COLO668 (cell line): ENCODE measurements around the gene LYPD3.

Source experiments
- DNase-seq: peaks from one replicate; lab custom pipeline; 2025; ENCODE audit not compliant: unreplicated experiment; lab: John Stamatoyannopoulos, UW

LYPD3 gene

DNA sequence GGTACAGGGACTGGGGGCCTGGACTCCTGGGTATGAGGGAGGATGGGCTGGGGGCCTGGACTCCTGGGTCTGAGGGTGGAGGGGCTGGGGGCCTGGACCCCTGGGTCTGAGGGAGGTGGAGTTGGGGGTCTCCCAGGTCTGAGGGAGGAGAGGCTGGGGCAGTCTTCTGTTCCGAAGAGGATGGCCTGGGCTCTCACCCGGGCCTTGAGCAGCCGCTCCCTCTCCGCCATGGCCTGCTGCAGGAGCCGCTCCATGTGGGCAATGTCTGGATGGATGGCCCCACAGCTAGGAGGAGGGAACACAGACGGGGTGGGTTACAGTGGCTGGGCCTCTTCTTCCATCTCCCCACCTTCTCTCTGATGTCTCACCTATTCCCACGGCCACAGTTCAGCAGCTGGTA, 21.0 kb upstream of the LYPD3 start:
- no peak for DNase-seq

DNA sequence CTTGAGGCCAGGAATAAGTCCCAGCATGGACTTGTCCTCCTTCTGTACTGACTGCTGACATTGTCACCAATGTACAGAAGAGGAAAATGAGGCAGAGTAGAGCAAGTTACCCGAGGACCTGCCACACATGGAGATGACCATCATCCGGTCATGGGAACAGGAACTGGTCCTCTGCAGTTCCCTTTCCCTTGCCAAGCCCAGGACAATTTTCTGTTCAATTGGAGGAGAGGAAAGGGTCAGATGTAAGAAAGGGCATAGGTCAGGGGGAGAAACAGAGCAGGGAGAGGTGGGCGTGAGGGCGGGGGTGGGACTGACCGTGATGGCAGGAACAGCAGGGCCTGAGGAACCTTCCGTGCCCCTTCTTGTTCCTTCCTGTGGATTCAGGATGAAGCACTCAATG, 20.5 kb upstream of the LYPD3 start:
- no peak for DNase-seq

- no peak for DNase-seq
These were observed 17.9 kb upstream of the LYPD3 start for GRCh38 chr19:43483281-43483680.

DNA sequence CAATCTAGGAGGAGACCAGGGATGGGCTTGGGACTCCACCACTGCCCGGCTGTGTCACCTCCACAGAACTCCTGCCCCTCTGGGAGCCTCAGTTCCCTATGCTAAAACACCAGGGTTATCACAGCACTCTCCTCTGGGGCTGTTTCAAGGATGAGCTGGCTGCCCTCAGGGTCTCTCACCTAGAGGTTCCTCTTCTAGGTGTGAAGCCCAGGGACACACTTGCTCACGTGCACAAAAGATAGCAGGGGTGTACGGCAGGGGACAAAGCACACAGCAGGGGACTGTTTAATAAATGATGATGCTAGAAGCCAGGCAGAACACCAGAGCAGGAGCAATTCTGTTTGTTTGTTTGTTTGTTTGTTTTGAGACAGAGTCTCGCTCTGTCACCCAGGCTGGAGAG, 16.8 kb upstream of the LYPD3 start:
- no peak for DNase-seq

DNA sequence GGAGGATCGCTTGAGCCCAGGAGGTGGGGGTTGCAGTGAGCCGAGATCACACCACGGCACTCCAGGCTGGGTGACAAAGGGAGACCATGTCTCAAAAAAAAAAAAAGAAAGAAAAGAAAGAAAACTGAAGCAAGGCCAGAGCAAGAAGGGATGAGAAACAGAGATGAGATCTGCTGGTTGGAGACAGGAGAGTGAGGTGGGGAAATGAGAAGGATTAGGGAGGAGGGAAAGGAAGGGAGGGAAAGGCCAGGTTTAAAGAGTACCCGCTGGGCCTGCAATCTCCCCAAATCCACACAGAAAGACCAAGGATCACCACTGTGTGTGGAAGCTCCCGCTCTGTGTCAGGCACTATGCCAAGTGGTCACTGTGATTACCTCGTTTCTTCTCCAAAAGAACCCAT, 16.3 kb upstream of the LYPD3 start:
- DNase-seq = no peak

DNA sequence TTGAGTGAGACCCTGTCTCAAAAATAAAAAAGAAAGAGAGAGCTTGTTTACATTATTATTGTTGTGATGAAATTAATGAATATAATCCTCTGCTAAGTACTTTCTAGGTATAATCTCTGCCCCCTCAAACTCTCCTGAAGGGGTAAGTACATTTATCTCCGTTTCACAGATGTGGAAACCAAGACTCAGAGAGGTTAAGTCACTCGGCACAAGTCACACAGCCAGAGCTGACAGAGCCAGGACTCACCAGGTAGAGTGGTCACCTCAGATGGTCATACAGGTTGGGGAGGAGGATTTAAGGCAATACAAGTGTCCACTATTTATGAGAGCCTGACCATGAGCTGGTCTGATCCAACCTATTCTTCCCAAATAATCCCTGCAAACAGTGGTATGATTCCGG, 15.2 kb upstream of the LYPD3 start:
- DNase-seq = no peak

- DNase-seq = no peak
These were observed 14.7 kb upstream of the LYPD3 start for GRCh38 chr19:43479961-43480561.

DNA sequence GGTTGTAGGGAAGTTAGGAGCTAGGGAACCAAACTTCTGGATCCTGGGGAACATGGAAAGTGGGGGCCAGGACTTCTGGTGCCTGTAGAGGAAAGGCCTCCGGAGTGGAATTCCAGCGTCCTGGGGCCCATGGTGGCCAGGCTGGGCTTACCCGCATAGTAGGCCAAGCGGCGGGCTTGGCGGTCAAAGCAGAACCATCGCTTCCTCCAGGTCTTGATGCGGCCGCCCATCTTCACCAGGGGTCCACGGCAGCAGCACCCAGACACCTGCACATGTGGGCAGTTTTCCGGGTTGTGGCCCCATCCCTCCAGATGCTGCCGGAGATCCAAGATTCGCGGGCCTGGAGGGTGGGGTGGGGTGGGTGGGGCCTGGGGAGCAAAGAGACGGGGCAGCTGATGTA, 13.8 kb upstream of the LYPD3 start:
- DNase-seq = no peak

DNA sequence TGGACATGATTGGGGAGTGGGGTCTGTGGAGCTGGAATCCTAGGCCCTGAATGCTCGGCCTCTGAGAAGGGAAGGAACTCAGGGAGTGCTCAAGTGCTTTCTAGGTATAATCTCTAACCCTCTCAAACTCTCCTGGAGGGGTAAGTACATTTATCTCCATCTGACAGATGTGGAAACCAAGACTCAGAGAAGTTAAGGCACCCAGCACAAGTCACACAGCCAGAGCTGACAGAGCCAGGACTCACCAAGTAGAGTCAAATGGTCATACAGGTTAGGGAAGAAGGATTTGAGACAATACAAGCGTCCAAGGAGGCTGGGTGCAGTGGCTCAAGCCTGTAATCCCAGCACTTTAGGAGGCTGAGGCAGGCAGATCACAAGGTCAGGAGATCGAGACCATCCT, 12.9 kb upstream of the LYPD3 start:
- no peak for DNase-seq

DNA sequence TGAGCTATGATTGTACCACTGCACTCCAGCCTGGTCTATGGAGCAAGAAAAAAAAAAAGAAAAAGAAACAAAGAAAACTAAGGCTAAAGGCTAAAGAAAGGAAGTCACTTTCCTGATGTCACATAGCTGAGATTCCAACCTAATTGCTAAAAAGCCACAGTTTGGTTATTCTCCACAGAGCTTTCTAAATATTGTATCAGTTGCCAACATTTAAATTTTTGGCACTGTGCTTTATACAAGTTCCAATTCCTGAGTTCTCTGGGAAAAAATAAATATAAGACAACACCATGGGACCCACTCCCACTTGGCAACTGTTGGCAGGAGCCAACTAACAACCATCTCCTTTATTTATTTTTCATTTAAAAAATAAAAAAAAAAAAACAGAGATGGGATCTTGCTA, 11.2 kb upstream of the LYPD3 start:
- no peak for DNase-seq

- peak; percentile 80 for DNase-seq
These were observed 9.7 kb upstream of the LYPD3 start for GRCh38 chr19:43474986-43475705.

DNA sequence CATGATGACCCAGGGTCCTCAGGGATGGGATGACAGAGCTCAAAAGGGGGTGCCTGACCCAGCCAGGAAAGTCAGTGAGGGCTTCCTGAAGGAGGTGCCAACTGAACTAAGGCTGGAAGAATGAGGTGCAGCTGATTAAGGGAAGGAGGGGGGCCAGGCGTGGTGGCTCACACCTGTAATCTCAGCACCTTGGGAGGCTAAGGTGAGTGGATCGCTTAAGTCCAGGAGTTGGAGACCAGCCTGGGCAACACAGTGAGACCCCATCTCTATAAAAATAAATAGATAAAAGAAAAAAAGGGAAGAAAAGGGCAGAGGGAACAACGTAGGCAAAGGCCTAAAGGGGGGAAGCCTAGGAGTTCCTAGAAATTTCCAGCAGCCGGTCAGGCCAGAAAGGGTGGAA, 9.1 kb upstream of the LYPD3 start:
- DNase-seq = no peak

GRCh38 chr19:43471091-43471490, 5.7 kb upstream of the LYPD3 start:
- no peak for DNase-seq

DNA sequence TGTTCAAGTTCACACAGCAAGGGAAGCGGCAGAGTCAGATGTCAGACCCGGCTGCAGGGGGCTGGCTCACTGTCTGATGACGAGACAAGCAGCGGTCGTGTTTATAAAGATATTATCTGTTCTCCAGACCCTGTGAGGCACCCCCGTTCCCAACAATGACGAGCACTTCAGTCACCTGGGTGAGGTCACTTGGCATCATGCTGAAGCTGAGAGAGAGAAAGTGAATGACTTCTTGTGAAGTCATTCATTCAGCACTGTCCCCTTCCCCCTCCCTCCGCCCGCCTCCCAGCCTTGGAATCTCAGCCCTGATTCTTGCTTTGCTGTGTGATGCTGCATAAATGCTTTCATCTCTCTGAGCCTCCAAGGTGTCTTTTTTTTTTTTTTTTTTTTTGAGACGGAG, 4.9 kb upstream of the LYPD3 start:
- DNase-seq = no peak

GRCh38 chr19:43469160-43469480, 3.7 kb upstream of the LYPD3 start:
- no peak for DNase-seq

- no peak for DNase-seq
These were observed 3.1 kb upstream of the LYPD3 start for GRCh38 chr19:43468354-43469159.

DNA sequence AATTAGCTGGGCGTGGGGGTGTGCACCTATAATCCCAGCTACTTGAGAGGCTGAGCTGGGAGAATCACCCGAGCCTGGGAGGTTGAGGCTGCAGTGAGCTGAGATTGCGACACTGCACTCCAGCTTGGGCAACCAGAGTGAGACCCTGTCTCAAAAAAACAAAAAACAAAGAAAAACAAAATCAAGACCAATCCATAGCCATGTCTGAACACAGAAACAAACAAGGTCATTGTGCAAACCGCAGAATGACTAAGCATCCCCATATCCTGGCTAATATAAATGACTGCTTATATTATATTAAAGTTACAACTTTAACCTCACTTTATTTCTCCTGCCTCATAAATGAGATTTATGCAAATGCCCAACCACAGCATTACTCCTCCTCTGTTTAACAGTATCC, 2.3 kb upstream of the LYPD3 start:
- DNase-seq = no peak

GRCh38 chr19:43467276-43467675, 1.9 kb upstream of the LYPD3 start:
- no peak for DNase-seq

DNA sequence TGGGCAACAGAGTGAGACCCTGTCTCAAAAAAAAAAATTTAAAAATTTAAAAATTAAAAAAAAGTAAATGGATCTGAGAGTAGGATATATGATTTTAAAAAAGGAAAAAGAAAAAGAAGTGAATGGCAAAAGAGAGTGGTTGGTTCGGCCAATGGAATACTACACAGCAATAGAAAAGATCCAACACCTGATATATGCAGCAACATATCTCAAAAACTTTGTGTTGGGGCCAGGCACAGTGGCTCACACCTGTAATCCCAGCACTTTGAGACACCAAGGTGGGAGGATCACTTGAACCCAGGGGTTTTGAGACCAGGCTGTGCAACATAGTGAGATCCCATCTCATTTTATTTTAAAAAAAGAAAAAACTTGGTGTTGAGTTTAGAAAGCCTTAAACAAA, 1.4 kb upstream of the LYPD3 start:
- no peak for DNase-seq

GRCh38 chr19:43464134-43464775, 1.2 kb downstream of the LYPD3 start:
- DNase-seq = peak; percentile 41

DNA sequence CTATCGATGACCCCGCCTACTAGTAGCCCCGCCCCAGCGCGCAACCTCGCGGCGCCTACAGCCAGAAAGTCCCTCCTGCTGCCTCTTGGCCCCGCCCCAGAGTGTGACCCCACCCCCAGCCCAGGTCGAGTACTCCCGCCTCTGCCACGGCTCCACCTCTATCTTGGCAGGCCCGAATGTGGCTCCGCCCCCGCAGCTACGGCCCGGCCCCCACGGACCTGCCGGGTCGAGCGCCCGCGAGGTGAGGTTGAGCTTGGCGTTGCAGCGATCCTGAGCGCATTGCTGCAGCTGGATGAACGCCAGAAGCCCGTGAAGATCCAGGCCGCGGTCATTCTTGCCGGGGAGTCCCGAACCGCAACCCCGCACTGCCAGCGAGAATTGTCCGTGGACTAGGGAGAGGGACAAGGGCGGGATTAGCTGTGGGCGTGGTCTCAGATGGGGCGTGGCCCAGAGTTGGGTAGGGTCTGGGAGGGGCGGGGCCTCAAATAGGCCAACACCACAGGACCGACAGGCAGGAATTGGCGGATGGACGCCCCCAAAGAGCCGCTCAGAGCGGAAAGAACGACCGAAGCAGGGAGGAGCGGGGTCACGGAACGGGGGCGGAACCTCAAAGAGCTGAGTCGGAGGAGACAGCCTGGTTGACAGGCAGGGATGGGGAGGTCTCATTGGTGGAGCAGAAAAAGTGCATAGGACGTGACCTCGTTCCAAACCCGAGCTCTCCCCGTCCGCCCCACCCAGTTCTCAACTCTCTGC, 1.9 kb downstream of the LYPD3 start:
- peak; percentile 93 for DNase-seq
